BLaER1 treated with 17β-estradiol and CSF1 and Interleukin-3, amounts not matched to agents 10 nM and 100 nM (cell line): ENCODE measurements around the gene SLC6A4.

Experiments used
- H3K27ac ChIP-seq, 11 experiments: shearing (Covaris generic); formaldehyde crosslinking; 2 replicates each; pipeline ENCODE4 v1.8.1; 2022
- H3K27me3 ChIP-seq, 11 experiments: shearing (Covaris generic); formaldehyde crosslinking; 2 replicates each; pipeline ENCODE4 v1.8.1; 2022
- H3K36me3 ChIP-seq, 11 experiments: shearing (Covaris generic); formaldehyde crosslinking; 2 replicates each; pipeline ENCODE4 v1.8.1; 2022
- H3K4me1 ChIP-seq, 10 experiments: shearing (Covaris generic); formaldehyde crosslinking; 2 replicates each; pipeline ENCODE4 v1.8.1; 2022
- H3K4me2 ChIP-seq, 11 experiments: shearing (Covaris generic); formaldehyde crosslinking; 2 replicates each; pipeline ENCODE4 v1.8.1; 2022
- H3K4me3 ChIP-seq, 10 experiments: shearing (Covaris generic); formaldehyde crosslinking; 2 replicates each; pipeline ENCODE4 v1.8.1; 2022
- H3K9ac ChIP-seq, 11 experiments: shearing (Covaris generic); formaldehyde crosslinking; 2 replicates each; pipeline ENCODE4 v1.8.1; 2022
- H3K9me3 ChIP-seq, 11 experiments: shearing (Covaris generic); formaldehyde crosslinking; replicated peaks in 1 of 11; 2 replicates each; pipeline ENCODE4 v1.8.1; 2022
- H4K20me1 ChIP-seq, 11 experiments: shearing (Covaris generic); formaldehyde crosslinking; 2 replicates each; pipeline ENCODE4 v1.8.1; 2022
- Cebpa-rat ChIP-seq, 11 experiments: shearing (Covaris generic); IDR thresholded peaks; 2 replicates each; pipeline ENCODE4 v1.8.1; 2022

Gene SLC6A4

GRCh38 chr17:30235386-30236296 lies at the start of gene SLC6A4:
Gene SLC6A4 (minus strand): TSS chr17:30235697. CDS start chr17:30221958, 13,739 bp downstream.
- Histone ChIP-seq H3K27me3 (peaks cover 56 to 73% (median 65%) of the 10 kb centered on the region in 11 experiments), H3K4me1 (peaks cover 10 to 37% (median 20%) of the 10 kb centered on the region in 10 experiments; a peak in 18 of 20 replicates), H3K36me3 (no peaks in the 10 kb centered on the region; a peak in 1 of 22 replicates), H3K9me3 (peaks cover 0 to 22% (median 7%) of the 10 kb centered on the region in 11 experiments; a peak in 14 of 22 replicates), H3K27ac (no peak within 1 kb of the TSS), H4K20me1 (peaks cover 0 to 17% (median 0%) of the 10 kb centered on the region in 11 experiments; a peak in 6 of 22 replicates), H3K9ac (no peak within 1 kb of the TSS), H3K4me3 (peak within 1 kb of the TSS in 4 of 10 experiments; percentile 9 to 39 (median 30); a peak in 2 of 20 replicates), H3K4me2 (peak within 1 kb of the TSS in 9 of 11 experiments; percentile 3 to 68 (median 37); a peak in 12 of 22 replicates)
- TF ChIP-seq Cebpa-rat (IDR thresholded peaks at IDR 0.05) = no peak

- no peak for TF ChIP-seq Cebpa-rat (IDR thresholded peaks at IDR 0.05)
- Histone ChIP-seq H3K4me2 (no peak overlapping the region), H3K36me3 (peaks cover 79 to 100% (median 93%) of the 10 kb centered on the region in 11 experiments), H3K9me3 (no peaks in the 10 kb centered on the region), H3K27me3 (no peaks in the 10 kb centered on the region), H3K9ac (no peak overlapping the region), H3K4me1 (no peaks in the 10 kb centered on the region), H3K4me3 (no peak overlapping the region), H3K27ac (no peak overlapping the region), H4K20me1 (peaks cover 0 to 26% (median 0%) of the 10 kb centered on the region in 11 experiments; a peak in 5 of 22 replicates)
Measured at GRCh38 chr17:30279156-30279555, 43.7 kb upstream of the SLC6A4 start.

GRCh38 chr17:30278032-30278431 lies 42.5 kb upstream of the SLC6A4 start:
- H3K9ac ChIP-seq = no peak overlapping the region
- no peaks in the 10 kb centered on the region for H3K4me1 ChIP-seq
- H3K27ac ChIP-seq = no peak overlapping the region
- H3K4me2 ChIP-seq = no peak overlapping the region
- H3K4me3 ChIP-seq = no peak overlapping the region
- no peaks in the 10 kb centered on the region for H3K9me3 ChIP-seq
- no peak for TF ChIP-seq Cebpa-rat (IDR thresholded peaks at IDR 0.05)
- H4K20me1 ChIP-seq = peaks cover 0 to 26% (median 0%) of the 10 kb centered on the region in 11 experiments; a peak in 5 of 22 replicates
- H3K36me3 ChIP-seq = peaks cover 79 to 100% (median 93%) of the 10 kb centered on the region in 11 experiments
- no peaks in the 10 kb centered on the region for H3K27me3 ChIP-seq

- Histone ChIP-seq H4K20me1 (peaks cover 0 to 16% (median 0%) of the 10 kb centered on the region in 11 experiments; a peak in 5 of 22 replicates), H3K36me3 (peaks cover 80 to 100% (median 93%) of the 10 kb centered on the region in 11 experiments)
- no peak for TF ChIP-seq Cebpa-rat (IDR thresholded peaks at IDR 0.05)
Measured at GRCh38 chr17:30275911-30276310, 40.4 kb upstream of the SLC6A4 start.

GRCh38 chr17:30274887-30275286 lies 39.4 kb upstream of the SLC6A4 start:
- H3K36me3 ChIP-seq = peaks cover 81 to 100% (median 93%) of the 10 kb centered on the region in 11 experiments
- H4K20me1 ChIP-seq = peaks cover 0 to 16% (median 0%) of the 10 kb centered on the region in 11 experiments; a peak in 5 of 22 replicates
- H3K9me3 ChIP-seq = no peaks in the 10 kb centered on the region
- TF ChIP-seq Cebpa-rat (IDR thresholded peaks at IDR 0.05) = no peak
- H3K27ac ChIP-seq = no peak overlapping the region
- H3K9ac ChIP-seq = no peak overlapping the region
- H3K4me1 ChIP-seq = no peaks in the 10 kb centered on the region
- no peaks in the 10 kb centered on the region for H3K27me3 ChIP-seq
- H3K4me2 ChIP-seq = no peak overlapping the region
- H3K4me3 ChIP-seq = no peak overlapping the region

More at GRCh38 chr17:30275911-30276310, 40.4 kb upstream of the SLC6A4 start:
- Histone ChIP-seq H3K27me3 (no peaks in the 10 kb centered on the region), H3K4me1 (no peaks in the 10 kb centered on the region), H3K9ac (no peak overlapping the region), H3K4me3 (no peak overlapping the region), H3K9me3 (no peaks in the 10 kb centered on the region), H3K4me2 (no peak overlapping the region), H3K27ac (no peak overlapping the region)

GRCh38 chr17:30273373-30273772 lies 37.9 kb upstream of the SLC6A4 start:
- no peak overlapping the region for H3K4me2 ChIP-seq
- H3K9ac ChIP-seq = no peak overlapping the region
- H3K9me3 ChIP-seq = no peaks in the 10 kb centered on the region
- peaks cover 71 to 100% (median 93%) of the 10 kb centered on the region in 11 experiments for H3K36me3 ChIP-seq
- H3K27me3 ChIP-seq = no peaks in the 10 kb centered on the region
- H3K4me1 ChIP-seq = no peaks in the 10 kb centered on the region
- no peak overlapping the region for H3K4me3 ChIP-seq
- TF ChIP-seq Cebpa-rat (IDR thresholded peaks at IDR 0.05) = no peak
- no peak overlapping the region for H3K27ac ChIP-seq
- peaks cover 0 to 3% (median 0%) of the 10 kb centered on the region in 11 experiments; a peak in 3 of 22 replicates for H4K20me1 ChIP-seq

- Histone ChIP-seq H4K20me1 (0 out of 22 replicates have a peak, but pooled peaks cover 0 to 3% (median 0%) of the 10 kb centered on the region in 11 experiments), H3K4me2 (no peak overlapping the region), H3K4me3 (no peak overlapping the region), H3K27ac (no peak overlapping the region), H3K4me1 (no peaks in the 10 kb centered on the region), H3K9me3 (no peaks in the 10 kb centered on the region), H3K36me3 (peaks cover 80 to 100% (median 99%) of the 10 kb centered on the region in 11 experiments), H3K27me3 (no peaks in the 10 kb centered on the region), H3K9ac (no peak overlapping the region)
- no peak for TF ChIP-seq Cebpa-rat (IDR thresholded peaks at IDR 0.05)
Measured at GRCh38 chr17:30271102-30271501, 35.6 kb upstream of the SLC6A4 start.

- Histone ChIP-seq H3K36me3 (peaks cover 89 to 100% (median 98%) of the 10 kb centered on the region in 11 experiments), H3K9me3 (no peaks in the 10 kb centered on the region), H3K27ac (no peak overlapping the region), H4K20me1 (peaks cover 0 to 5% (median 0%) of the 10 kb centered on the region in 11 experiments; a peak in 1 of 22 replicates), H3K4me1 (no peaks in the 10 kb centered on the region), H3K9ac (no peak overlapping the region), H3K4me3 (no peak overlapping the region), H3K4me2 (no peak overlapping the region), H3K27me3 (no peaks in the 10 kb centered on the region)
- TF ChIP-seq Cebpa-rat (IDR thresholded peaks at IDR 0.05) = no peak
Measured at GRCh38 chr17:30267625-30268024, 32.1 kb upstream of the SLC6A4 start.
